RWPE1 (cell line): ENCODE results near the gene COLEC12.

Experiments
- CTCF ChIA-PET: fragments of 350-600 bp; sonication (Branson Sonifier 250); formaldehyde crosslinking; extraction: SDS; loops from one replicate; lab custom pipeline; 2021; lab: Yijun Ruan, JAX
- POLR2A ChIA-PET: fragments of 400-600 bp; formaldehyde crosslinking; extraction: SDS; loops from one replicate; lab custom pipeline; 2020; ENCODE audit warnings: antibody characterized with exemption; ENCODE audit not compliant: low non-redundant PET; lab: Yijun Ruan, JAX
- DNase-seq: peaks from one replicate; pipeline ENCODE4 v3.0.0; 2012; ENCODE audit warnings: low spot score
- H3K27ac ChIP-seq: fragments of 450-650 bp; 2 replicates; pipeline ENCODE4 v1.5.1; 2017
- CTCF ChIP-seq: fragments of 450-650 bp; conservative IDR thresholded peaks from 2 replicates; pipeline ENCODE4 v1.5.1; 2017; ENCODE audit warnings: low read depth, mild to moderate bottlenecking

Gene COLEC12

GRCh38 chr18:393574-393957 is 106.9 kb downstream of the COLEC12 start:
- no peak overlapping the region for H3K27ac ChIP-seq
- TF ChIP-seq CTCF = no peak
- no peak for DNase-seq
- POLR2A ChIA-PET = no interaction called here
- CTCF ChIA-PET = no interaction called here

- no peak overlapping the region for H3K27ac ChIP-seq
- ChIA-PET POLR2A (no interaction called here), CTCF (interaction anchor here (0.6 kb wide), 1 partner anchor 261 kb away, joined by 5 read pairs; no protein-coding TSS in a partner anchor)
- no peak for TF ChIP-seq CTCF
- no peak for DNase-seq
These were observed 107.5 kb downstream of the COLEC12 start for GRCh38 chr18:392928-393573.

GRCh38 chr18:390741-391478 is 109.6 kb downstream of the COLEC12 start:
- ChIA-PET POLR2A (no interaction called here), CTCF (no interaction called here)
- TF ChIP-seq CTCF = no peak
- no peak for DNase-seq
- no peak overlapping the region for H3K27ac ChIP-seq

GRCh38 chr18:389658-390357 is 110.7 kb downstream of the COLEC12 start:
- ChIA-PET POLR2A (no interaction called here), CTCF (no interaction called here)
- no peak for DNase-seq
- TF ChIP-seq CTCF = no peak
- H3K27ac ChIP-seq = no peak overlapping the region

GRCh38 chr18:388200-388599 is 112.3 kb downstream of the COLEC12 start:
- no peak for TF ChIP-seq CTCF

GRCh38 chr18:386994-387393 is 113.5 kb downstream of the COLEC12 start:
- POLR2A ChIA-PET = no interaction called here
- no peak overlapping the region for H3K27ac ChIP-seq
- CTCF ChIA-PET = no interaction called here
- DNase-seq = no peak
- TF ChIP-seq CTCF = no peak

More at GRCh38 chr18:388200-388599, 112.3 kb downstream of the COLEC12 start:
- ChIA-PET POLR2A (no interaction called here), CTCF (interaction anchor here (0.7 kb wide), 1 partner anchor 135 kb away, joined by 4 read pairs; no protein-coding TSS in a partner anchor)
- no peak overlapping the region for H3K27ac ChIP-seq
- no peak for DNase-seq
